ENCODE results near the gene PTPRS. TPM values are rescaled to one million over a fixed set of nuclear protein-coding genes. Genes with fewer than 3 reads are reported as not detected.
A peak's percentile ranks its signal among the peaks of the same experiment; 100 is the strongest.

The PTPRS gene
- total RNA-seq, 4 donors from 2014 or later, result 182 to 387 (median 289) TPM

DNA sequence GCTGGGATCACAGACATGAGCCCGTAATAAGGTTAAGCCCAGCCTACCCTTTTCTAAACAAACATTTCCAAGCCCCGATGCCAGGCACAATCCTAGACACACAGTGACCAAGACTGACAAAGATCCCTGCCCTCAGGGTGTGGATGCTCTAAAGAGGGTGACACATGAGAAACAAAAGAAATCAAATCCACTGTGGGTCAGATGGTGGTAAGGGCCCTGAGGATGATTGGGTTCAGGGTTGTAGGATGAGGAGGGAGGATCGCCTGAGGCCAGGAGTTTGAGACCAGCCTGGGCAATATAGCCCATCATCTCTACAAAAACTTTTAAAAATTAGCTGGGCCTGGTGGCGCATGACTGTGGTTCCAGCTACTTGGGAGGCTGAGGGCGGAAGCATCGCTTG, 44.6 kb downstream of the PTPRS start:
- intact Hi-C loops (cut with DNase I), result no loop called here
- no peak for TF ChIP-seq POLR2A (IDR thresholded peaks at IDR 0.05)
- TF ChIP-seq, protein P1, sequence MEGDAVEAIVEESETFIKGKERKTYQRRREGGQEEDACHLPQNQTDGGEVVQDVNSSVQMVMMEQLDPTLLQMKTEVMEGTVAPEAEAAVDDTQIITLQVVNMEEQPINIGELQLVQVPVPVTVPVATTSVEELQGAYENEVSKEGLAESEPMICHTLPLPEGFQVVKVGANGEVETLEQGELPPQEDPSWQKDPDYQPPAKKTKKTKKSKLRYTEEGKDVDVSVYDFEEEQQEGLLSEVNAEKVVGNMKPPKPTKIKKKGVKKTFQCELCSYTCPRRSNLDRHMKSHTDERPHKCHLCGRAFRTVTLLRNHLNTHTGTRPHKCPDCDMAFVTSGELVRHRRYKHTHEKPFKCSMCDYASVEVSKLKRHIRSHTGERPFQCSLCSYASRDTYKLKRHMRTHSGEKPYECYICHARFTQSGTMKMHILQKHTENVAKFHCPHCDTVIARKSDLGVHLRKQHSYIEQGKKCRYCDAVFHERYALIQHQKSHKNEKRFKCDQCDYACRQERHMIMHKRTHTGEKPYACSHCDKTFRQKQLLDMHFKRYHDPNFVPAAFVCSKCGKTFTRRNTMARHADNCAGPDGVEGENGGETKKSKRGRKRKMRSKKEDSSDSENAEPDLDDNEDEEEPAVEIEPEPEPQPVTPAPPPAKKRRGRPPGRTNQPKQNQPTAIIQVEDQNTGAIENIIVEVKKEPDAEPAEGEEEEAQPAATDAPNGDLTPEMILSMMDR (IDR thresholded peaks at IDR 0.05), result no peak
- no peak overlapping the region for H3K4me3 ChIP-seq (replicated peaks in 1 of 3)
- H3K27me3 ChIP-seq, result no peaks in the 10 kb centered on the region
- WGBS, 2 donors, result 93 to 96% methylated on average over 6 of the region's 6 CpGs
- H3K27ac ChIP-seq, result no peak overlapping the region
- no peaks in the 10 kb centered on the region for H3K9me3 ChIP-seq
- no peak for DNase-seq
- H3K36me3 ChIP-seq, result no peaks in the 10 kb centered on the region
- peaks cover 12 to 13% of the 10 kb centered on the region in 2 donors for H3K4me1 ChIP-seq

DNA sequence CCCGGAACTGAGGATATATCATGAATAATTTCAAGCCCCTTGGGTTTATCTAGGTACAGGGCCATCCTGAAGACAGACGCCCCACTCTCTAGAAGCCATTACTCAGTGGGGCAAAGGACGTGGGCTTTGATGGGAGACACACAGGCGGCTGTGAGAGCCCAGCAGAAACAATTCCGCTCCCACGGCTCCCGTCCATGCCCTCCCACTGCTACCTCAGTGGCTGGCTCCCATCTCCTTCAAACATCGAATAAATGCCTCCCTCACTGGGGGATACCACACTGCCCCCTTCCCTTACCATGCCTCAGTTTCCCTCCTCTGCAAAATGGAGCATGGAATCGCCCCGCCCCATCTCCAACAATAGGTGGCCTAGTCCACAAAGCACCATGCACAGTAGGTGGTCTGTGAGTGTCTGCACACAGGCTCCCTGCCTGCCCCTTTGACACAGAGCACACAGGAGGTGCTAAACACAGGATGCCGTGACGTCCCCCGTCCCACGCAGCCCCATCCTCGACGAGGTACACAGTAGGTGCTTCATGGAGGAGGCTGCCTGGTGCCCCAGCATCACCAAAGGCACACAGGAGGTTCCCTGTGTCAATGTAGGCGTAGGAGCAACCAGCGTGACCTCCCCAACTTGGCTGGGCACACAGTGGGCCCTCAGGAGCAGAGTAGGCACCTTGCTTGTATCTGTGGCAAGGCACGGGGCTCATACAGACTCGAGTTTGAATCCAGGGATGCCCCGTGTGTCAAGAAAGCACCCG, 46.0 kb downstream of the PTPRS start:
- no peaks in the 10 kb centered on the region for H3K9me3 ChIP-seq
- no peak overlapping the region for H3K4me3 ChIP-seq (replicated peaks in 1 of 3)
- TF ChIP-seq POLR2A (IDR thresholded peaks at IDR 0.05), result no peak
- TF ChIP-seq, protein P1 (IDR thresholded peaks at IDR 0.05), result no peak
- intact Hi-C loops (cut with DNase I), result no loop called here
- 76 to 94% methylated on average over 9 to 14 of the region's 22 CpGs for WGBS, 2 donors
- H3K27me3 ChIP-seq, result no peaks in the 10 kb centered on the region
- no peaks in the 10 kb centered on the region for H3K36me3 ChIP-seq
- no peak for DNase-seq
- no peak overlapping the region for H3K27ac ChIP-seq
- H3K4me1 ChIP-seq, result peaks cover 12 to 20% of the 10 kb centered on the region in 2 donors

DNA sequence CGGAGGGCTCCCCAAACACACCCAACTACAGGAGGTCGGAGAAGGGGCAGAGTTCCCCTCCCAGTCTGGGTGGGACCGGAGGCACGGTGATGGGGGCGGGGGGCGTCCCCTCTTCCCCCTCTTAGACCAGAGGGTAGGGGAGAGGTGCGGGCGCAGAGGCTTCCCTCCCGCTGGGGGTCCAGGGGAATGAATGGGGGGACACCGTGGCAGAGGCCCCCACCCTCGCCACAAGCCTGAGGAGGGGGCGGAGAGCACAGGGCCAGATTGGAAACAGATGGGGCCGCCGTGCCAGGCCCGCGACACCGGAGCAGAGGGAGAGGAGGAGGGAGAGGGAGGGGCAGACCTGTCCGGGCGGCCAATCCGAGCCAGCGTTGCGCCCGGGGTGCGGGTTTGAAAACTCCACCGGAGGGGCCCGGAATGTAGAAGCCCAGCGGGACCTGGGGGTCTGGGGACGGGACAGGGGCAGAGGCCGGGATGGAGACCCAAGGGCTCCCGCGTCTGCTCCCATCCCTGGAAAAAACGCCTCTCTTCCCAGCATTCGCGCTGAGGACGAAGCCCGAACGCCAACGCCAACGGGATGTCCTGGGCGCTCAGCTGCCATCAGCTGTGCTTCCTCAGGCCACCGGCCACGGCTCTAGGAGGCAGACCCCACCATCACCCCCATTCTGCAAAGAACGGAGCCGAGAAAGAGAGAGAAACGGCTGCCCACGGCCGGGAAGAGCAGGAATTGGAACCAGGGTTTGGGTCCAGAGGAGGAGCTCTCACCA, 46.8 kb downstream of the PTPRS start:
- peaks cover 12 to 23% of the 10 kb centered on the region in 2 donors for H3K4me1 ChIP-seq
- peak overlapping the region in 2 of 3 donors; percentile 31 to 49 for H3K4me3 ChIP-seq (replicated peaks in 1 of 3)
- TF ChIP-seq, protein P1 (IDR thresholded peaks at IDR 0.05), result no peak
- intact Hi-C loops (cut with DNase I), result no loop called here
- peak overlapping the region in 2 of 3 donors; percentile 3 to 33 for H3K27ac ChIP-seq
- H3K27me3 ChIP-seq, result no peaks in the 10 kb centered on the region
- no peaks in the 10 kb centered on the region for H3K9me3 ChIP-seq
- peak; percentile 42 to 46 for DNase-seq
- 4 to 6% methylated on average over 27 to 37 of the region's 47 CpGs for WGBS, 2 donors
- no peaks in the 10 kb centered on the region for H3K36me3 ChIP-seq

DNA sequence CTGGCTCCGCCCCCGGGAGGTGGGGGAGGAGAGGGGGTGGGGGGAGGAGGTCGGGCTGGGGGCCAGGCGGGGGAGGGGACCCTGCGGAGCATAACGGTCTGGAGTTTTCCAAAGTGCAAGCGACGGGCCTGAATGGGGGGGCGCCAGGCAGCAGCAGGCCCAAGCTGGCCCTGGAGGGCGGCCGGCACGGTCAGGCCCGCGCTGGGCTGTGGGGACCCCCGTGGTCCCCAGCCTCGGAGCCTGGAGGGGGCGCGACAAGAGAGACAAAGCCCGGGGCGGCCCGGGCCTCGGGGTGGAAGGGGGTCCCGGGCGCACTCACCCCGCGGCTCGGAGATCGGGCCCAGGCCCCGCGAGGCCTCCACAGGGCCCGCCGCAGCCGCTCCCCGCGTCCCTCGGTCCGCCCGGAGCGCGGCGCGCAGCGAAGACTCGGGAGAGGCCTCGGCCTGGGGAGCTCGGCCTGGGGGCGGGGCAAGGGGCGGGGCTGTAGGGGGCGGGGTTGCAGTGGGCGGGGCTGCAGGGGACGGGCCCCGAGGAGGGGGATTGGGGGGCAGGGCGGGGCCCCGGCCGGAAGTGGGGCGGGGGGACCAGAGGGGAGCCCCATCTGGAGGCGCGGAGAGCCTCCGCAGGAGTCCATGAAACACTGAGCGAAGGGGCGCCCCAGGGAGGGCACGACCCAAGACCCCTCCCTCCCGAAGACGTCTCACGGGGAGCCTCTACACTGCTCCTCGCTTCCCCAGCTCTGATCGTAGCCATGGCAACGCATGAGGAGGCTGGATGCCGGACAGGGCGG, 47.6 kb downstream of the PTPRS start:
- H3K27me3 ChIP-seq, result no peaks in the 10 kb centered on the region
- intact Hi-C loops (cut with DNase I), result no loop called here
- WGBS, 2 donors, result 0% methylated on average over 5 to 10 of the region's 70 CpGs
- H3K4me1 ChIP-seq, result peaks cover 17 to 29% of the 10 kb centered on the region in 2 donors
- no peaks in the 10 kb centered on the region for H3K36me3 ChIP-seq
- TF ChIP-seq, protein P1 (IDR thresholded peaks at IDR 0.05), result no peak
- TF ChIP-seq POLR2A (IDR thresholded peaks at IDR 0.05), result peak in 1 of 2 donors; percentile 76
- DNase-seq, result peak; percentile 70 to 75
- no peaks in the 10 kb centered on the region for H3K9me3 ChIP-seq
- peak overlapping the region; percentile 49 to 85 (median 52) for H3K4me3 ChIP-seq (replicated peaks in 1 of 3)
- peak overlapping the region; percentile 70 to 81 (median 81) for H3K27ac ChIP-seq

Data from thyroid gland (tissue), 4 donors.